SU-DHL-6 (cell line): Measurements from ENCODE around the gene LSP1.

ENCODE experiments used
- H2AFZ ChIP-seq: fragments of 200-600 bp; sonication (generic); 2 replicates; pipeline ENCODE4 v1.6.1; 2014; ENCODE audit warnings: low read depth, mild to moderate bottlenecking, moderate library complexity, mixed read lengths, antibody characterized with exemption, low read length; ENCODE audit not compliant: severe bottlenecking
- H3F3A ChIP-seq: fragments of 200-600 bp; shearing (Covaris generic); 2 replicates; pipeline ENCODE4 v1.6.0; 2016; ENCODE audit warnings: antibody characterized with exemption, mild to moderate bottlenecking; ENCODE audit not compliant: insufficient read depth
- H3K27ac ChIP-seq: fragments of 200-600 bp; sonication (generic); 2 replicates; pipeline ENCODE4 v1.5.1; 2016; ENCODE audit warnings: low read depth, mild to moderate bottlenecking, low read length, moderate library complexity, mixed read lengths
- H3K27me3 ChIP-seq: fragments of 200-600 bp; sonication (generic), shearing (Covaris generic); 2 replicates; pipeline ENCODE4 v1.6.0; 2014; ENCODE audit warnings: mild to moderate bottlenecking, low read length
- H3K36me3 ChIP-seq: fragments of 200-600 bp; sonication (generic); 2 replicates; pipeline ENCODE4 v1.6.1; 2014; ENCODE audit warnings: mild to moderate bottlenecking, low read length, mixed read lengths
- H3K4me2 ChIP-seq: fragments of 300-600, 200-600 bp; shearing (Covaris generic), sonication (generic); 2 replicates; pipeline ENCODE4 v1.6.0; 2014; ENCODE audit warnings: low read length, low read depth, mild to moderate bottlenecking; ENCODE audit not compliant: poor library complexity, severe bottlenecking
- H3K4me3 ChIP-seq: fragments of 200-600 bp; sonication (generic); 2 replicates; pipeline ENCODE4 v1.5.1; 2014; ENCODE audit warnings: antibody characterized with exemption, low read length, mild to moderate bottlenecking, mixed read lengths; ENCODE audit not compliant: insufficient read depth, poor library complexity, severe bottlenecking
- H3K79me2 ChIP-seq: fragments of 200-600 bp; sonication (generic); 2 replicates; pipeline ENCODE4 v1.6.1; 2014; ENCODE audit warnings: mild to moderate bottlenecking, low read length, moderate library complexity; ENCODE audit not compliant: insufficient read depth
- H3K9ac ChIP-seq: fragments of 200-600 bp; sonication (generic); 2 replicates; pipeline ENCODE4 v1.7.0; 2014; ENCODE audit warnings: mild to moderate bottlenecking, low read length
- H3K9me2 ChIP-seq: fragments of 200-600 bp; sonication (generic); replicated peaks from 2 replicates; pipeline ENCODE4 v1.6.1; 2014; ENCODE audit warnings: low read length; ENCODE audit not compliant: insufficient read depth
- H3K9me3 ChIP-seq: fragments of 200-600 bp; sonication (generic); 2 replicates; pipeline ENCODE4 v1.6.1; 2014; ENCODE audit warnings: low read length, mixed read lengths; ENCODE audit not compliant: insufficient read depth
- H4K20me1 ChIP-seq: fragments of 200-600 bp; sonication (generic); 2 replicates; pipeline ENCODE4 v1.6.1; 2014; ENCODE audit warnings: low read depth, mild to moderate bottlenecking, antibody characterized with exemption, low read length, moderate library complexity, mixed read lengths
- EZH2phosphoT487 ChIP-seq: fragments of 200-600 bp; sonication (generic), shearing (Covaris generic); conservative IDR thresholded peaks from 2 replicates; pipeline ENCODE4 v1.6.1; 2018; ENCODE audit warnings: mild to moderate bottlenecking, antibody characterized with exemption, low read length, moderate library complexity, mixed read lengths
- TF ChIP-seq, protein P1 (sequence below): fragments of 200-600 bp; sonication (generic); IDR thresholded peaks from one replicate; pipeline ENCODE4 v1.5.1; 2017; ENCODE audit warnings: antibody characterized with exemption, mild to moderate bottlenecking, low read length, moderate library complexity; ENCODE audit not compliant: insufficient read depth, poor library complexity, severe bottlenecking

LSP1 gene

GRCh38 chr11:1822648-1823375 lies 30.1 kb upstream of the LSP1 start:
- TF ChIP-seq, protein P1, sequence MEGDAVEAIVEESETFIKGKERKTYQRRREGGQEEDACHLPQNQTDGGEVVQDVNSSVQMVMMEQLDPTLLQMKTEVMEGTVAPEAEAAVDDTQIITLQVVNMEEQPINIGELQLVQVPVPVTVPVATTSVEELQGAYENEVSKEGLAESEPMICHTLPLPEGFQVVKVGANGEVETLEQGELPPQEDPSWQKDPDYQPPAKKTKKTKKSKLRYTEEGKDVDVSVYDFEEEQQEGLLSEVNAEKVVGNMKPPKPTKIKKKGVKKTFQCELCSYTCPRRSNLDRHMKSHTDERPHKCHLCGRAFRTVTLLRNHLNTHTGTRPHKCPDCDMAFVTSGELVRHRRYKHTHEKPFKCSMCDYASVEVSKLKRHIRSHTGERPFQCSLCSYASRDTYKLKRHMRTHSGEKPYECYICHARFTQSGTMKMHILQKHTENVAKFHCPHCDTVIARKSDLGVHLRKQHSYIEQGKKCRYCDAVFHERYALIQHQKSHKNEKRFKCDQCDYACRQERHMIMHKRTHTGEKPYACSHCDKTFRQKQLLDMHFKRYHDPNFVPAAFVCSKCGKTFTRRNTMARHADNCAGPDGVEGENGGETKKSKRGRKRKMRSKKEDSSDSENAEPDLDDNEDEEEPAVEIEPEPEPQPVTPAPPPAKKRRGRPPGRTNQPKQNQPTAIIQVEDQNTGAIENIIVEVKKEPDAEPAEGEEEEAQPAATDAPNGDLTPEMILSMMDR = no peak
- TF ChIP-seq EZH2phosphoT487 = no peak
- H3K9ac ChIP-seq = no peak overlapping the region
- H3K4me2 ChIP-seq = no peak overlapping the region
- H3K9me2 ChIP-seq = no peaks in the 10 kb centered on the region
- no peaks in the 10 kb centered on the region for H3K27me3 ChIP-seq
- no peak overlapping the region for H3K4me3 ChIP-seq
- H2AFZ ChIP-seq = no peak overlapping the region
- H3F3A ChIP-seq = no peaks in the 10 kb centered on the region
- H3K27ac ChIP-seq = no peak overlapping the region
- no peaks in the 10 kb centered on the region for H3K9me3 ChIP-seq
- H3K79me2 ChIP-seq = no peaks in the 10 kb centered on the region
- H3K36me3 ChIP-seq = no peaks in the 10 kb centered on the region
- no peaks in the 10 kb centered on the region for H4K20me1 ChIP-seq

- no peak overlapping the region for H3K27ac ChIP-seq
- no peaks in the 10 kb centered on the region for H3K9me3 ChIP-seq
- TF ChIP-seq EZH2phosphoT487 = no peak
- TF ChIP-seq, protein P1 = no peak
- H3K4me3 ChIP-seq = no peak overlapping the region
- no peaks in the 10 kb centered on the region for H3K9me2 ChIP-seq
- H3K9ac ChIP-seq = no peak overlapping the region
- no peak overlapping the region for H3K4me2 ChIP-seq
- H3K79me2 ChIP-seq = no peaks in the 10 kb centered on the region
- H2AFZ ChIP-seq = no peak overlapping the region
- H3K27me3 ChIP-seq = no peaks in the 10 kb centered on the region
- no peaks in the 10 kb centered on the region for H4K20me1 ChIP-seq
- H3K36me3 ChIP-seq = no peaks in the 10 kb centered on the region
- no peaks in the 10 kb centered on the region for H3F3A ChIP-seq
Observed at GRCh38 chr11:1823376-1824220, 29.3 kb upstream of the LSP1 start.

GRCh38 chr11:1824221-1825038 lies 28.5 kb upstream of the LSP1 start:
- Histone ChIP-seq H3K27ac (no peak overlapping the region), H3K9me3 (no peaks in the 10 kb centered on the region), H3K4me3 (no peak overlapping the region), H3K36me3 (no peaks in the 10 kb centered on the region), H3K9me2 (no peaks in the 10 kb centered on the region), H3K9ac (no peak overlapping the region), H3K27me3 (no peaks in the 10 kb centered on the region), H4K20me1 (no peaks in the 10 kb centered on the region), H3F3A (no peaks in the 10 kb centered on the region), H3K79me2 (no peaks in the 10 kb centered on the region), H2AFZ (no peak overlapping the region), H3K4me2 (no peak overlapping the region)
- TF ChIP-seq, protein P1 = no peak
- TF ChIP-seq EZH2phosphoT487 = no peak
